Raji (cell line): Measurements from ENCODE around the gene NBL1.

Source experiments
- POLR2A ChIP-seq: IDR thresholded peaks from 2 replicates; pipeline ENCODE4 v1.6.1; 2011; ENCODE audit warnings: low read depth, low read length, control low read depth; ENCODE audit not compliant: insufficient read depth

The NBL1 gene

GRCh38 chr1:19616489-19616888 lies 27.6 kb upstream of the NBL1 start:
- TF ChIP-seq POLR2A, result no peak

DNA sequence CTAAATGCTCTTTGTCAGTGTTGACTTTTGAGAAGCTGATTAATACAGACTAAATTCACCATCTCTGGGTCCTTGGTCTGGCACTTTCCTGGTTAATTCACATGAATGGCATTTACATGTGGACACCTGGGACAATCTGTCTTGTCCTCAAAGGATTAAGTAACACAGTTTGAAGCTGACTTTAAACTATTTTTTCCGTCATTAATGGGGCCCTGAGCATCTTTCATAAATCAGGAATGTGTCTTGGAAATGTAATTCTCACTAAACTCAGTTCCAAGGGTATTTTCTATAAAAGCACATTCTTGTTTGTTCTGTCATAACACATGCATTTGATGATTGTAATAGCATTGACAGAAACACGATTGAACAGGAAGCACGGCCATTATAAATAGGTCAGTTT lies 26.7 kb upstream of the NBL1 start:
- no peak for TF ChIP-seq POLR2A

- TF ChIP-seq POLR2A, result no peak
These were observed 25.7 kb upstream of the NBL1 start for GRCh38 chr1:19618428-19618827.

DNA sequence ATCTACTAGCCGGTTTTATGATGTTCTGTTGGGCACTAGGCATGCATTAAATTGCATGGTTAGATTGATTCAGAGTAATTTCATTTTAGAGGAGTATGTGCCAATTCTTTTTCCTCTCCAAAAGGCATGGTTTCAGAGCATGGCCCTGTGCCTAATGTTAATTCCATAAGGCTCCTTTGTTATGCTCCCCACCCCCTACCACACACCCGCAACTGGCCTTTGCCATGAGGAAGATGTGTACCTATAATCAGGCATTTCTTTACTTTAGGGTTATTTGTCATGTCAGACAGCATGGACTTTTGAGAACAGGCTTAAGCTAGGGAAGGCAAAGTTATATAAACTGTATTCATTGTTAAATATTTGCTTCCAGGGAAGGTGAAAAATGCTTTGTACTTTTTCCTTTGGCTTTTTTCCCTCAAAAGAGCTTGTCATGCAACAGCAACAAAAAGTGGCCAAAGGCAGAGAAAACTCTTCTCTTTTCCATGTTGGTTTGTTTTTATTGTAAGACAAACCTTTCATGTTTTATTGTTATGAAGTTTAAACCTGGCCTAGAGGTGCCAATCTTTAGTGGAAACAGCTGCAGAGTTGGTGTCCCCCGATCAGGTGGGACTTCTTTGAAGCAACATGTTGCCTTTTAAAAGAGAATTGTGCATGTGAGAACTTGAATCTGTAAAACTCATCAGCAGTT lies 24.3 kb upstream of the NBL1 start:
- TF ChIP-seq POLR2A, result no peak

DNA sequence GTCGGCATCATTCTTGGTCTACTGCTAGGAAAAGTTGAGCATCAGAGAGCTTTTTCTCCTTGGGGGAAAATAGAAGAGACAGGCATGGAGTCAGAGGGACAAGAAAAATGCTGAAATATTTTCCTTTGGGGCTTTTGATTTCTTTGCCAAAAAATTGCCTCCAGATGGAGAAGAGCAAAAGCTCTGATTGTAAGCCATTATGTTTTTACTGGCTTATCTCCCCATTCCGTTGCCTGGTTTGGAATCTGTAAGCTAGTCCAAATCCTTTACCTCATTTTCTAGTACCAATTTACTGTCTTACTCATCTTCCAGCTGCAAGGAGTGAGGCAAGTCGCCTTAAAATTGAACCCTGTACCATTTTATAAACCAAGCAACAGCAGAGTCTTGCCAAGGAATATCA lies 23.3 kb upstream of the NBL1 start:
- no peak for TF ChIP-seq POLR2A

DNA sequence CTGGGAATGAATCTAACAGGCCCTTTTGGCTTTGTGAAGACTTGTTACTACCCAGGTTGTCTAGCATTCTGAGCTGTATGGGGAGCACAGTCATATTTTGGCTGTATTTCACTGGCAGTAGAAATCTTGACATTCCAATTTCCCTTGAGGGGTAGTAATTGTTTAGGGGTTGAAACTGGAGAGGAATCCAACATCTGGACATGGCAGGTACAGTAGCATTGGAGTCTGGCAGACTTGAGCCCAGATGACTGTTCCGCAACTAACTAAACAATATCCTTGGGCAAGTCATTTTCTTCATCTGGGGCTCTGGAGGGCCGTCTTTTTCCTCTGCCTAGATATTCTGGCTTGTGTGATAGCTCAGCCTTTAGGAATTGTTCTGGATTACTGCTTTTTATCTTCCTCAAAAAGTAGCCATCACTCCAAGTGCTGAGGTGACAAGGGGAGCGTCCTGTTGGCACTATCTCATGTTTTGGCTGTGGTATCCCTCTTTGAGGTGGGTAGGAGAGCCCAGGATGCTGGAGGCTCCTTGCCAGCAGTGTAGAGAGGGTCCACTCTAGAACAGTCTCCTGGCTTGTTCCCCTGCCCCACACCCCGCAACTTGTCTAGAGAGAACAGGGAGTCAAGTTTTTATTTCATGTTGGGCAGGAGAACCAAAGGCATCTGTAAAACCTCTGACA lies 22.7 kb upstream of the NBL1 start:
- TF ChIP-seq POLR2A, result no peak

DNA sequence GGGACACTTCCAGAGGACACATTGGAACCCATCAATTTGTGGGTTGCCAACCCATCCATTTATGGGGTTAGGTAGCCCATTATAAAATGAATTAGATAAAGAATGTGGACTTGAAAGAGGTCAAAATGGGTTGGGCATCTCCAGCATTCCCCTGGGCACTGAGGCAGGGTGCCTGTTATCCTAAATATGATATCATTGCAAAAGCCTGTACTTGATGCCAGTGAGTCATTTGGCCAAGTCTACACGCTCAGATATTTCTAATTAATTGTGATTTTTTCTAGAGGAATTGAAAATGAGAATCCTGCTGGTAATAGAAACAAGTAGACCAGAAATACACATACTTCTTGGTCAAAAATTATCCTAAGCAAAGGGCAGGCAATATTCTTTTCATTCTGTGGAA lies 21.9 kb upstream of the NBL1 start:
- no peak for TF ChIP-seq POLR2A

- TF ChIP-seq POLR2A, result no peak
These were observed 20.6 kb upstream of the NBL1 start for GRCh38 chr1:19623523-19623922.

GRCh38 chr1:19625291-19625937 lies 18.7 kb upstream of the NBL1 start:
- no peak for TF ChIP-seq POLR2A

- no peak for TF ChIP-seq POLR2A
These were observed 15.2 kb upstream of the NBL1 start for GRCh38 chr1:19628879-19629278.

DNA sequence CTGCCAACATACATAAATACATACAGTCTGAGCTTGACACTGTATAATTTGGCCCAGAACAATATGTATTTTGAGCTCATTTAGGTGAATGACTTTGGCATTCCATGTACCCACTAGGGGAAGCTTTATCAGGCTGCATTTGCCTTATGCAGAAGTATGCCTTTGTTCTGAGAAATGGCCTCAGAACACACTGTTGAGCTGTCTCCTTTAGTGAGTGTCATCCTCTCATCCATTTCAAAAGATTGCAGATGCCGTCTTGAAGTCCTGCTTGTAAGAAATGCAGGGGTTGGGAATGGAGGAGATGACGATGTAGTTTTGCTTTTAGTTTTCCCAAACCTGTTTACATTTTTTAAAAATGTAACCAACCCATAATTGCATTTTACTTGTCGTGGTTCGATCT lies 14.8 kb upstream of the NBL1 start:
- no peak for TF ChIP-seq POLR2A

GRCh38 chr1:19630720-19631395 lies 13.3 kb upstream of the NBL1 start:
- TF ChIP-seq POLR2A, result no peak

DNA sequence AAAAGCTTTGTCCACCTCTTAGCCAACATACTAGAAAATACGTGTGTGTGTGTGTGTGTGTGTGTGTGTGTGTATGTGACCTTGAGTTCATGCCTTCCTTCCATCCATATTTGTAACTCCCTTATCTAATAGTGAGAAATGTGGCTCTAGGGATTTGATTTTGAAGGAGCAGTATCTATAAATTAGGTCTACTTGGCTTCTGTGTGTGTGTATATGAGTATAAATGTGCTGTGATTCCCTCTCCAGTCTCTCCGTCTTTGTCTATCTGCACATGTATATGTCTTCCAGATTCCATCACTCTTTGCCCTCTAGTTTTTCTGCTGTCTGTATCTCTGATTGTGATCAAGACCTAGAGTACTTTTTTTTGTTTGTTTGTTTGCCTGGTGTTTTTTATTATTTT lies 11.9 kb upstream of the NBL1 start:
- no peak for TF ChIP-seq POLR2A

GRCh38 chr1:19633106-19633505 lies 11.0 kb upstream of the NBL1 start:
- no peak for TF ChIP-seq POLR2A

DNA sequence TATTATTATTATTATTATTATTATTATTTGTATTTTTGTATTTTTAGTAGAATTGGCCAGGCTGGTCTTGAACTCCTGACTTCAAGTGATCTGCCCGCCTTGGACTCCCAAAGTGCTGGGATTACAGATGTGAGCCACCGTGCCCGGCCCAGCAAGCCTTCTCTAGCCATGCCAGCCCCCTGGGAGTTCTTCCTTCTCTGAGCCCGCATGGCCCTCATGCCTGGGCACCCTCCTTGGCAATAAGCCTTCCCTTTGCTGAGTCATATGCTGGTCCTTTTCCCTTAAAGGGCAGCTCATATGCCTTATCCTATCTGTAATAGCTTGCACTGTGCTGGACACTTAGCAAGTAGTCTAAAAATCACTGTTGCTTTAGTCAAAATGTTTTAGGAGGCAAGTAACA lies 8.5 kb upstream of the NBL1 start:
- TF ChIP-seq POLR2A, result no peak

DNA sequence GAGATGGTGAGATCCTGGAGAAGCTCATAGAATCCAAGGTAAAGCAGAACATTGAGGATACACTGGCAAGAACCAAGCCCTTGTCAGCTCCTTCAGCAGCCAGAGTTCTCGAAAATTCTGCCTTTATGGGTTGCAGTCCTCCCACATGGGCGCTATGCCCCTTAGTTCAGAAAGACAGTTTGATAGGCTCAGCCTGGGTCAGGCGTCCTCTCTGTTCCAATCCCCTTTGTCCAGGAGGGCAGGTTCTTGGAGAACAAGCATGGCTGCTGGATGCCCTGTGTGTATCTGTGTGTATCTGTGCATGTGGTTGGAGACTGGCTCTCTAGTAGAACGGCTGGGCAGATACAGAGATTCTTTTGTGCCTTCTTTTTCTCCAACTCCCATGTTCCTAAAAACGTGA lies 8.0 kb upstream of the NBL1 start:
- TF ChIP-seq POLR2A, result no peak
